H1 (cell line): ENCODE results near the gene STPG1. TPM values are rescaled to one million over a fixed set of nuclear protein-coding genes. Genes with fewer than 3 reads are reported as not detected.

ENCODE experiments used
- CTCF ChIA-PET: fragments of 300-600 bp; sonication (Branson Sonifier 250); formaldehyde crosslinking; loops from one replicate; lab custom pipeline; 2021; ENCODE audit not compliant: partially characterized antibody; lab: Charles Lee
- POLR2A ChIA-PET: fragments of 300-600 bp; sonication (Branson Sonifier 250); formaldehyde crosslinking; loops from one replicate; lab custom pipeline; 2021; ENCODE audit warnings: inconsistent platforms; ENCODE audit not compliant: partially characterized antibody; lab: Charles Lee
- DNase-seq, 2 experiments: peaks; one replicate each; pipeline versions ENCODE4 v3.0.0 to v3.0.0-alpha.2; 2010 to 2022; ENCODE audit warnings: low spot score in 2 of 2, low read depth in 1 of 2, mixed read lengths in 1 of 2
- FAIRE-seq: peaks from 2 replicates; lab custom pipeline; 2011; peaks lifted over from hg19 to GRCh38; lab: Jason Lieb, UNC
- H2AFZ ChIP-seq: 2 replicates; pipeline ENCODE4 v1.8.1; 2012; ENCODE audit warnings: low read length, inconsistent platforms
- H2AK5ac ChIP-seq: 2 replicates; pipeline ENCODE4 v1.6.1; 2013; ENCODE audit warnings: low read depth, low read length
- H2BK120ac ChIP-seq: replicated peaks from 2 replicates; pipeline ENCODE3; 2013; ENCODE audit warnings: low read depth, low read length, inconsistent platforms
- H2BK12ac ChIP-seq: 2 replicates; pipeline ENCODE4 v1.6.1; 2013; ENCODE audit warnings: low read depth, low read length
- H2BK15ac ChIP-seq: 2 replicates; pipeline ENCODE4 v1.6.1; 2013; ENCODE audit warnings: low read length
- H2BK20ac ChIP-seq: 2 replicates; pipeline ENCODE4 v1.6.1; 2013; ENCODE audit warnings: low read length
- H2BK5ac ChIP-seq: 2 replicates; pipeline ENCODE4 v1.6.1; 2013; ENCODE audit warnings: low read depth, low read length
- H3K14ac ChIP-seq: 2 replicates; pipeline ENCODE4 v1.6.1; 2013; ENCODE audit warnings: inconsistent platforms; ENCODE audit not compliant: insufficient read length
- H3K18ac ChIP-seq: 2 replicates; pipeline ENCODE4 v1.6.1; 2013; ENCODE audit warnings: low read length; ENCODE audit errors: extremely low read depth
- H3K23ac ChIP-seq: 2 replicates; pipeline ENCODE4 v1.6.1; 2013; ENCODE audit warnings: inconsistent platforms; ENCODE audit not compliant: insufficient read length
- H3K23me2 ChIP-seq: 2 replicates; pipeline ENCODE4 v1.6.1; 2013; ENCODE audit warnings: low read depth, low read length
- H3K27ac ChIP-seq: 2 replicates; pipeline ENCODE4 v1.6.1; 2011; ENCODE audit warnings: low read depth, low read length, inconsistent platforms
- H3K27me3 ChIP-seq, 4 experiments: replicated peaks in 1 of 4; 1 replicate in 1 of 4; 2 replicates in 3 of 4; pipeline versions ENCODE4 v1.6.1 to v1.8.1; 2011 to 2013; ENCODE audit warnings: low read length in 3 of 4, mild to moderate bottlenecking in 3 of 4, inconsistent platforms in 2 of 4, mixed read lengths in 2 of 4, moderate library complexity in 1 of 4; ENCODE audit not compliant: control insufficient read depth in 3 of 4, insufficient read depth in 3 of 4; ENCODE audit errors: extremely low read depth in 1 of 4
- H3K36me3 ChIP-seq, 4 experiments: 2 replicates each; pipeline versions ENCODE4 v1.6.1 to v1.8.1; 2011 to 2013; ENCODE audit warnings: mild to moderate bottlenecking in 4 of 4, low read length in 3 of 4, moderate library complexity in 2 of 4, control low read depth in 1 of 4, inconsistent platforms in 1 of 4; ENCODE audit not compliant: insufficient read depth in 4 of 4, control insufficient read depth in 2 of 4
- H3K4ac ChIP-seq: replicated peaks from 2 replicates; pipeline ENCODE3; 2013; ENCODE audit warnings: low read length, low read depth, mixed read lengths, inconsistent platforms; ENCODE audit not compliant: insufficient read length
- H3K4me1 ChIP-seq, 4 experiments: replicated peaks in 1 of 4; 1 replicate in 1 of 4; 2 replicates in 3 of 4; pipeline versions ENCODE4 v1.6.1 to v1.8.1; 2011 to 2013; ENCODE audit warnings: low read length in 3 of 4, inconsistent platforms in 2 of 4, mixed read lengths in 1 of 4; ENCODE audit not compliant: insufficient read depth in 4 of 4, control insufficient read depth in 3 of 4
- H3K4me2 ChIP-seq, 2 experiments: 2 replicates each; pipeline versions ENCODE4 v1.6.1 to v1.8.1; 2011 to 2013; ENCODE audit warnings: low read depth in 2 of 2, low read length in 2 of 2, control low read depth in 1 of 2, inconsistent platforms in 1 of 2, mild to moderate bottlenecking in 1 of 2; ENCODE audit not compliant: insufficient read depth in 1 of 2
- H3K4me3 ChIP-seq, 4 experiments: fragments of 200-600, 300-600 bp in 1 of 4; sonication (generic), shearing (Covaris generic), sonication (Bioruptor Twin) in 1 of 4; 2 replicates each; pipeline versions ENCODE4 v1.5.1 to v1.8.1; 2011 to 2016; ENCODE audit warnings: low read length in 4 of 4, low read depth in 3 of 4, control low read depth in 2 of 4, inconsistent platforms in 2 of 4, mild to moderate bottlenecking in 2 of 4, mixed read lengths in 1 of 4, moderate library complexity in 1 of 4; ENCODE audit not compliant: insufficient read depth in 2 of 4; ENCODE audit errors: extremely low read depth in 1 of 4
- H3K56ac ChIP-seq: replicated peaks from 2 replicates; pipeline ENCODE3; 2013; ENCODE audit warnings: low read depth, mild to moderate bottlenecking, mixed read lengths, low read length, inconsistent platforms; ENCODE audit not compliant: insufficient read length
- H3K79me1 ChIP-seq: 2 replicates; pipeline ENCODE4 v1.6.1; 2013; ENCODE audit warnings: low read depth, low read length, control low read depth
- H3K79me2 ChIP-seq, 2 experiments: 2 replicates each; pipeline versions ENCODE4 v1.6.1 to v1.8.1; 2012 to 2013; ENCODE audit warnings: low read length in 2 of 2, mild to moderate bottlenecking in 2 of 2, inconsistent platforms in 1 of 2; ENCODE audit not compliant: insufficient read depth in 2 of 2, control insufficient read depth in 1 of 2
- H3K9ac ChIP-seq, 4 experiments: replicated peaks in 1 of 4; 1 replicate in 1 of 4; 2 replicates in 3 of 4; pipeline versions ENCODE4 v1.6.1 to v1.8.1; 2011 to 2013; ENCODE audit warnings: low read depth in 3 of 4, low read length in 3 of 4, control low read depth in 2 of 4, mild to moderate bottlenecking in 2 of 4, moderate library complexity in 2 of 4, inconsistent platforms in 1 of 4; ENCODE audit errors: extremely low read depth in 1 of 4
- H3K9me3 ChIP-seq, 2 experiments: 2 replicates each; pipeline versions ENCODE4 v1.6.1 to v1.8.1; 2012 to 2013; ENCODE audit warnings: mild to moderate bottlenecking in 2 of 2, moderate library complexity in 2 of 2, control low read depth in 1 of 2, inconsistent platforms in 1 of 2, low read depth in 1 of 2, low read length in 1 of 2, mixed read lengths in 1 of 2; ENCODE audit not compliant: insufficient read depth in 2 of 2
- H4K20me1 ChIP-seq, 2 experiments: replicated peaks in 1 of 2; 2 replicates each; pipeline versions ENCODE3 to v1.8.1; 2011 to 2013; ENCODE audit warnings: inconsistent platforms in 2 of 2, low read length in 2 of 2, mild to moderate bottlenecking in 1 of 2; ENCODE audit not compliant: insufficient read depth in 2 of 2, control insufficient read depth in 1 of 2
- H4K5ac ChIP-seq: 2 replicates; pipeline ENCODE4 v1.6.1; 2013; ENCODE audit warnings: low read length, low read depth, mixed read lengths, inconsistent platforms; ENCODE audit not compliant: insufficient read length
- H4K8ac ChIP-seq: 2 replicates; pipeline ENCODE4 v1.8.0; 2013; ENCODE audit warnings: mild to moderate bottlenecking, moderate library complexity, low read length, inconsistent platforms; ENCODE audit not compliant: insufficient read depth; ENCODE audit errors: extremely low read depth
- H4K91ac ChIP-seq: replicated peaks from 2 replicates; pipeline ENCODE3; 2013; ENCODE audit warnings: low read length, mixed read lengths, inconsistent platforms; ENCODE audit not compliant: insufficient read length
- BCL11A ChIP-seq, 2 experiments: IDR thresholded peaks; one replicate each; pipeline ENCODE4 v1.6.1; 2011; ENCODE audit warnings: low read depth in 2 of 2, low read length in 2 of 2, mild to moderate bottlenecking in 2 of 2
- BRCA1 ChIP-seq: IDR thresholded peaks from 2 replicates; pipeline ENCODE4 v1.6.1; 2012; ENCODE audit warnings: low read depth, low read length, improper control_type of control experiment
- CHD2 ChIP-seq: IDR thresholded peaks from 2 replicates; pipeline ENCODE4 v1.6.1; 2012; ENCODE audit warnings: low read length, improper control_type of control experiment
- CTBP2 ChIP-seq: IDR thresholded peaks from 2 replicates; pipeline ENCODE4 v1.7.0; 2011; ENCODE audit warnings: borderline replicate concordance, mild to moderate bottlenecking, moderate library complexity, mixed read lengths, low read length; ENCODE audit not compliant: insufficient read depth, insufficient read length
- GTF2F1 ChIP-seq: IDR thresholded peaks from 2 replicates; pipeline ENCODE4 v1.6.1; 2012; ENCODE audit warnings: low read depth, low read length, improper control_type of control experiment, borderline replicate concordance
- MAFK ChIP-seq: IDR thresholded peaks from 2 replicates; pipeline ENCODE4 v1.6.1; 2012; ENCODE audit warnings: low read depth, mild to moderate bottlenecking, improper control_type of control experiment, low read length
- POLR2AphosphoS5 ChIP-seq: IDR thresholded peaks from 2 replicates; pipeline ENCODE4 v1.6.1; 2011; ENCODE audit warnings: low read depth, low read length
- SAP30 ChIP-seq: fragments of 300-600 bp; sonication (generic); IDR thresholded peaks from 2 replicates; pipeline ENCODE4 v1.7.1; 2012; ENCODE audit warnings: low read length, moderate library complexity, mild to moderate bottlenecking, inconsistent platforms; ENCODE audit not compliant: insufficient read depth, insufficient replicate concordance
- SIX5 ChIP-seq: IDR thresholded peaks from 2 replicates; pipeline ENCODE4 v1.6.1; 2011; ENCODE audit warnings: mild to moderate bottlenecking, low read depth, low read length
- ZNF274 ChIP-seq: IDR thresholded peaks from 2 replicates; pipeline ENCODE4 v1.7.0; 2012; ENCODE audit warnings: low read length, borderline replicate concordance; ENCODE audit errors: extremely low read depth
- WGBS, 2 experiments: shearing (Covaris generic) in 1 of 2; methylation state at CpG; one replicate each; pipeline versions ENCODE4 v1.1.6 to v1.1.7; 2013 to 2015; ENCODE audit warnings: low lambda C conversion rate in 2 of 2, mixed read lengths in 2 of 2, inconsistent platforms in 1 of 2, low coverage in 1 of 2, missing lambda C conversion rate in 1 of 2; ENCODE audit not compliant: insufficient replicate concordance in 2 of 2, insufficient coverage in 1 of 2, insufficient read length in 1 of 2; ENCODE audit errors: extremely low coverage in 1 of 2, missing lambda C conversion rate in 1 of 2; 5-methylcytosine and 5-hydroxymethylcytosine counted together
- polyA plus RNA-seq, 7 experiments: library from polyadenylated mRNA; depleted of rRNA in 3 of 7; stranded (reverse) in 5 of 7; unstranded in 2 of 7; fragments of >200 nt in 5 of 7; fragments of 200-250 nt in 2 of 7; gene quantifications; 1 replicate in 5 of 7; 2 replicates in 1 of 7; 4 replicates in 1 of 7; pipeline versions ENCODE4 v1.2.1 to v1.2.3, GENCODE V29; 2011 to 2013; ENCODE audit warnings: missing spikeins in 2 of 7, mixed read lengths in 2 of 7
- total RNA-seq: library from RNA; stranded (reverse); fragmentation: NEBNext Ultra II Directional; extraction: Animal tissue kit (Norgen Biotek cat#: 25700); gene quantifications from 2 replicates; pipeline ENCODE4 v1.2.1, GENCODE V29; 2021
- TF ChIP-seq, protein P1 (sequence below): IDR thresholded peaks from 2 replicates; pipeline ENCODE4 v1.6.1; 2011; ENCODE audit warnings: low read length, improper control_type of control experiment
- TF ChIP-seq, protein P2 (sequence below): IDR thresholded peaks from 2 replicates; pipeline ENCODE4 v1.6.1; 2011; ENCODE audit warnings: low read depth, mild to moderate bottlenecking, low read length; ENCODE audit not compliant: insufficient read depth

STPG1 gene
- total and polyA plus RNA-seq, 2 of the 8 experiments (the other 6 are each of a cell fraction or from before 2014, with no cell fraction given) = 10.3 to 11.2 TPM

DNA sequence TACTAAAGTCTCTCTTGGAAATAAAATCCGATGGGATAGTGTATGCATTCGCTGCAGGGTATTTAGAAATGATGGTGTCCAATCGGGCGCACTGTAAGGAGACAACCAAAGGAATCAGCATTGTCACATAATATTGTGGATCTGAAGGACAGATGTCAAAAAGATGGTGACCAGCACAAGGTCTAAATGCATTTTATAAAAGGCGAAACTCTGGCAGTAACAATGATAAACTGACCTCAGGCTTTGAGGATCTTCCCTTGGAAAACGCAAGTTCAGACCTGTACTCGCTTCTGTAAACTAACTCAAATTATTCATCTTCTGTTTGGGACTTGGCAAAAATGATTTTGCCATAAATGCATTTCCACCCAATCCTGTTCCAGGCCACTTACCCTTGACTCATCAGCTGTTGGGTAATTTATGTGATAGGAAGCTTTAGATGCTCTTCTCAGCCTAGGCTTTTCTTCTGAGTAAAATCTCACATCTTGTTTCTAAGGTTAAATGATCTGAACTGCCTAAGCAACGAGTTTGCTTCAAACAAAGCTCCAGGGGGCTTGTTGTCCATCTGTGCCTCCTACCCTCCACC is 33.8 kb downstream of the STPG1 start:
- CTCF ChIA-PET = interaction anchor here (1.0 to 9.8 kb wide), 4 partner anchors 12 to 181 kb away, joined by 3 to 233 read pairs (median 12); no protein-coding TSS in a partner anchor
- WGBS, 2 experiments = 89% methylated on average over 8 of the region's 8 CpGs; no CpG with 5 or more reads in 1 of the 2 experiments
- no peak for TF ChIP-seq POLR2AphosphoS5
- no peak for TF ChIP-seq SIX5
- no peak for TF ChIP-seq BRCA1
- TF ChIP-seq BCL11A (IDR thresholded peaks at IDR 0.05; ENCODE audit: low read depth in 2 of 2, low read length in 2 of 2) = no peak
- TF ChIP-seq, protein P1, sequence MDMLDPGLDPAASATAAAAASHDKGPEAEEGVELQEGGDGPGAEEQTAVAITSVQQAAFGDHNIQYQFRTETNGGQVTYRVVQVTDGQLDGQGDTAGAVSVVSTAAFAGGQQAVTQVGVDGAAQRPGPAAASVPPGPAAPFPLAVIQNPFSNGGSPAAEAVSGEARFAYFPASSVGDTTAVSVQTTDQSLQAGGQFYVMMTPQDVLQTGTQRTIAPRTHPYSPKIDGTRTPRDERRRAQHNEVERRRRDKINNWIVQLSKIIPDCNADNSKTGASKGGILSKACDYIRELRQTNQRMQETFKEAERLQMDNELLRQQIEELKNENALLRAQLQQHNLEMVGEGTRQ = no peak
- TF ChIP-seq CTBP2 = no peak
- no peak for TF ChIP-seq GTF2F1
- TF ChIP-seq MAFK = no peak
- TF ChIP-seq ZNF274 = no peak
- TF ChIP-seq CHD2 = no peak
- no peak for TF ChIP-seq SAP30
- TF ChIP-seq, protein P2, sequence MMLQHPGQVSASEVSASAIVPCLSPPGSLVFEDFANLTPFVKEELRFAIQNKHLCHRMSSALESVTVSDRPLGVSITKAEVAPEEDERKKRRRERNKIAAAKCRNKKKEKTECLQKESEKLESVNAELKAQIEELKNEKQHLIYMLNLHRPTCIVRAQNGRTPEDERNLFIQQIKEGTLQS = no peak

More for the DNA sequence above, 33.8 kb downstream of the STPG1 start:
- Histone ChIP-seq H2BK12ac (no peak overlapping the region), H4K20me1 (no peaks in the 10 kb centered on the region), H3K79me2 (no peaks in the 10 kb centered on the region), H4K5ac (no peak overlapping the region), H2AFZ (no peak overlapping the region), H4K91ac (no peak overlapping the region), H2BK120ac (no peak overlapping the region), H2AK5ac (no peak overlapping the region), H3K18ac (no peak overlapping the region), H3K4me3 (no peak overlapping the region), H2BK20ac (no peak overlapping the region), H3K4me1 (peaks cover 0 to 11% (median 6%) of the 10 kb centered on the region in 4 experiments; a peak in 3 of 7 replicates), H3K27me3 (no peaks in the 10 kb centered on the region), H3K4me2 (no peak overlapping the region), H3K9ac (no peak overlapping the region), H3K36me3 (peaks cover 0 to 5% (median 0%) of the 10 kb centered on the region in 4 experiments; a peak in 4 of 8 replicates), H3K27ac (no peak overlapping the region), H2BK5ac (no peak overlapping the region), H3K9me3 (no peaks in the 10 kb centered on the region), H3K23ac (no peak overlapping the region), H3K79me1 (no peaks in the 10 kb centered on the region), H3K4ac (no peak overlapping the region), H3K23me2 (no peaks in the 10 kb centered on the region), H3K56ac (no peak overlapping the region), H3K14ac (no peak overlapping the region), H4K8ac (no peak overlapping the region), H2BK15ac (no peak overlapping the region)
- FAIRE-seq (no peak), DNase-seq (peak in 1 of 2 experiments; percentile 22)
- POLR2A ChIA-PET = no interaction called here
